ENCODE measurements around the gene LRP8.

GRCh38 chr1:53274026-53274425 lies 53.8 kb downstream of the LRP8 start:
- TF ChIP-seq RFX5 (IDR thresholded peaks at IDR 0.05; ENCODE audit: low read depth, low read length) = no peak
- no peak for TF ChIP-seq MEIS1 (CRISPR knock-in tag; IDR thresholded peaks at IDR 0.05; ENCODE audit: borderline replicate concordance)
- TF ChIP-seq ARNT (IDR thresholded peaks at IDR 0.05) = no peak
- TF ChIP-seq EZH2 (conservative IDR thresholded peaks at IDR 0.05; ENCODE audit: low read depth, low read length) = no peak
